OCI-LY7 (cell line): ENCODE results near the gene SRPK2.

Source experiments
- CTCF ChIP-seq: fragments of 200-600 bp; sonication (generic); conservative IDR thresholded peaks from 2 replicates; pipeline ENCODE4 v1.5.1; 2014; ENCODE audit warnings: mild to moderate bottlenecking, antibody characterized with exemption, low read length, moderate library complexity, mixed read lengths
- EZH2phosphoT487 ChIP-seq: fragments of 200-600 bp; sonication (generic); IDR thresholded peaks from 2 replicates; pipeline ENCODE4 v1.6.1; 2018; ENCODE audit warnings: low read depth, borderline replicate concordance, mild to moderate bottlenecking, mixed run types, antibody characterized with exemption, low read length, moderate library complexity, mixed read lengths

GRCh38 chr7:105094966-105095365, 293.8 kb downstream of the SRPK2 start:
- no peak for TF ChIP-seq CTCF
- no peak for TF ChIP-seq EZH2phosphoT487
